NCI-H1048 (cell line): ENCODE results near the gene PODNL1.

ENCODE experiments used
- DNase-seq: peaks from one replicate; lab custom pipeline; 2025; lab: John Stamatoyannopoulos, UW

PODNL1 gene

DNA sequence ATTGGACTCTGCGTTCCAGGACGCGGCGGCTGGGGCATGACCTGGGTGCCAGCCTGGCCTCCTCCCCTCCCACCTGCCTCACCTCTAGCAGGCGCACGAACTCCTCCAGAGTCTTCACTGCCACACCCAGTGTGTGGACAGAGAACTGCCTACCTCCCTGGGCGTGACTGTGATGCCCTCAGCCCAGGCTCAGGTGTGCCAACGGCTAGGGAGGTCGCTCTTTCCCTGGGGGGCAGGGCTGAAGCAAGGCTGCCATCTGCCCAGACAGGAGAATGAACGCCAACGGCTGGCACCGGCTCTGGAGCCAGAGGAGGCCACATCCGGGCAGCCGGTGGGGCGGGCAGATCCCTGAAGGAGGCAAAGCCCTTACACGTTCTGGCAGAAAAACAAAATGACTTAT lies 49.9 kb downstream of the PODNL1 start:
- DNase-seq: no peak

DNA sequence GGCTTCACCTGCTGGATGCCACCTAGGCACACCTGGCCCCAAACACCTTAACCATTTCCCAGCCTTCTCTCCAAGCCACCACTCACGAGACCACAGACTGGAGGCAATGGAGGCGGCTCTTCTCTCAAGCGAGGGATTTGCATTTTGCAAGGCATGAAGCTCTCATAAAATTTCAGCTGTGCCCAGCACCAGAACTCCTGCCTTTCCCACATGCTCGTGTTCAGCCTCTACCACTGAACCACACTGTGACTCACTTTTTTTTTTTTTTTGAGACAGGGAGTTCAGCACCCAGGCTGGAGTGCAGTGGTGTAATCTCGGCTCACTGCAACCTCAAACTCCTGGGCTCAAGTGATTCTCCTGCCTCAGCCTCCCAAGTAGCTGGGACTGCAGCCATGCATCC lies 50.7 kb downstream of the PODNL1 start:
- DNase-seq: no peak

DNA sequence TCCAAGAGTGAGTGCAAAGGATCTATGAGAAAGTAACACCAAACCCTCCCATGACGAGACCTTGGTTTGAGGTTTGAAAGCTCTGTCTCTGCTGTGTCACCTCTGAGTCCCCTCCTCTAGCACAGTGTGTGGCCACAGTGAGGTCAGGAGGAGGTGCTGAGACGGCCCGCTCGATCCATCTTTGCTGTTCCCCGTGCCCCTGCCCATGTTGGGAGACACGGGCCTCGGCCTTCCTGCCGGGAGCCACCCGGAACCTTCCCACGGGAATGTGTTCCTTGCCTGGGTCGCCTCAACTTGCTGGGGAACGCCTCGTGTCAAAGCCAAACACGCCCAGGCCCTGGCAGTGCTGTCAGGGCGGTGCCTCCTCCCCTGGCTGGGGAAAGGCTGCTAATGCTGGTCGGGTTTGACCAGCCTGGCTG lies 51.2 kb downstream of the PODNL1 start:
- no peak for DNase-seq

DNA sequence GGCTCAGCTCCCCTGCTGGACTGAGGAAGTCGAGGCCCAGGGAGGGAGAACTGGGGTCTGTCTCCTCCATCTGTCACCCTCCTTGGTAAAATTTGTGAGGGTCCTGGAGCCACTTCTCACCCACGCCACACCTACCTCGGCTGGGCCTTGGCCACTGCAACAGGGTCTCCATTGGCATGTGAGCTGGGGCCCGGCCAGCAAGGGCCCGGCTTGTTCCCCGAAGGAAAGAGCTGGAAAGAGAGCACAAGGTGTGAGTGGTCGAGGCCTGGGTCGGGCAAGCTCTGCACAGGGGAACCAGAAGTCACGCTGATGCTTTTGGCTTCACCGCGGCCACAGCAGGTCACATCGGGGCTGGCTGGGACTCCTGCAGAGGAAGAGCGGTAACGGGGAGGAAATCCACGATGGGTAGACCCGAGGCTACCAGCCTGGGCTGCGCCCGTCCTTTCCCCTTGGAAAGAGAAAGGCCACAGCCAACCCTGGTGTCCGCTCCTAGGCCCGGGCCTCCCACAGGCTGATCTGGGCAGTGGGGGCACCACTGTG lies 52.3 kb downstream of the PODNL1 start:
- DNase-seq: no peak

DNA sequence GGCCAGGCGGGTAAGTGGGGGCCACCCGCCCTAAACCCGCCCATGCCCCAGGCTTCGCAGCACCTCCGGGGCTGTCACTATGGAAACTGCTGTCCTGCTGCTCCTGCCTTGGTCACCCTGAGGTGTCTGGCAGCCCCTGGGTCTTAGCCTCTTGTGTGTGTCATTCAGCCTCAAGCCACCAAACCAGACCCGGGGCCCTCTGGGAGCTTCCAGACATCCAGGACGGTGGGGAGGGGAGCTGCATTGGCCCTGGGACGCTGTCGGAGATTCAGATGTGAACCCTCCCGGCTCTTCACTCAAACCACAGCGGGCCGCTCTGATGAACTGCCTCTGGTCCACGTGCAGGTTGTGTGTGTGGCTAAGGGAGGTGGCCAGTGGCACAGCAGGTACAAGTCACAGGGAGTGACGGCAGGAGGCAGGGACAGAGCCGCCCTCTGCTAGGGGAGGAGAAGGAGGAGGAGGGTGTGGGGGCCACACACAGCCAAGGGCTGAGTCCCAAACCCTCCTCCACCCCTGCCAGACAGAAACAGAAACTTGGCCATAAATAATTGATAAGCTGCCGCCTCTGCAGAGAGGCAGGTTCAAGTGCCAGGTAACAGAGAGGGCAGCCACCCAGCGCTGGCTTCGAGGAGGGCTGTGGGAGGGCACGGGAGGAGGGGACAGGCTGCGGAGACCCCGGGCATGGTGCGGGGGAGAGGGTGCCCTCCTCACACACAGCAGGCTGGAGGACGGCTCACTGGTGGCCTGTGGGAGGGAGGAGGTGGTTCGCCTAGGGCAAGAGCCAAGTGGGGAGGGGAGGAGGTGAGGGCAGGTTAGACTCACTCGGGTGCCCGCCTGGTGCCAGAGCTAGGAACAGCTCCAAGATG lies 53.3 kb downstream of the PODNL1 start:
- no peak for DNase-seq

DNA sequence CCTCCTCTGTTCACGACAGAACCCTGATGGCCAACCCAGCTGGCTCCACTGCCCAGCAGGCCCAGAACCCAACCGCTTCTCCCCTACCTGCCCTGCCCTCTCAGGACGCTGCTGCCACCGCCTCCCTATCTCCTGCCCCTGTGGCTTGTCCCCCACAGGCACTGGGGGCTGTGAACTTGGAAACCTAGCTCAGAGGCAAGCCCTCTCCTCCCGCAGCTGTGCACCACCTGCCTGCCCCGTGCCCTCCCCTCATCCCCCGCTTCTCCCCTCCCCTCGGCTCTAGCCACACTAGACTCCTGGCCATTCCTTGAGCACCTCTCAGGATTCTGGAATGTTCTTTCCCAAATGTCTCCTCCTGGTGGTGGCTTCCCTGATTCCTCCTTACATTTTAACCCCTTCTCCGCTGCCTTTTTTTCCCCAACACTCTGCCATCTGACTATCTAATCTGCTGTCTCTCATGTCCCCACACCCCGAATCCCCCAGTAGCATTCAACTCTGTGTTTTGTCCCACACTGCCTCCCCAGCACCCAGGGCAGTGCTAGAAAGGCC lies 54.6 kb downstream of the PODNL1 start:
- no peak for DNase-seq

DNA sequence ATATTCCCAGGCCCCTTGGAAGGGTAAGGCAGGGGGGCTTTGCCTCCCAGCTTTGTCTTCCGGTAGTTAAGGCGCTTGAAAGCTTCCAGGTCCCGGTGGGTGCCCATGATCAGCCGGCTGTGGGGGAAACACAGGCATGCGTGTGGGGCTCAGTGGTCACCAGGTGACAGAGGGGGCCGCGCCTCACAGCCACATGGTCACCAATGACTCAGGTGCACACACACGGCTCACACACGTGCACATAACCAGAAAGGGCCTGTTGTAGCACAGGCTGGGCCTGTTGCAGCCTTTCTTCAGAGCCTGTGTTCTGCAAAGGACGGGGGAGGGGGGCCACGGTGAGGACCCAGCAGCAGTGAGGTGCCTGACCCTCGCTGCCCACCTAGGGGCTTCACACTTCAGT lies 55.4 kb downstream of the PODNL1 start:
- no peak for DNase-seq

DNA sequence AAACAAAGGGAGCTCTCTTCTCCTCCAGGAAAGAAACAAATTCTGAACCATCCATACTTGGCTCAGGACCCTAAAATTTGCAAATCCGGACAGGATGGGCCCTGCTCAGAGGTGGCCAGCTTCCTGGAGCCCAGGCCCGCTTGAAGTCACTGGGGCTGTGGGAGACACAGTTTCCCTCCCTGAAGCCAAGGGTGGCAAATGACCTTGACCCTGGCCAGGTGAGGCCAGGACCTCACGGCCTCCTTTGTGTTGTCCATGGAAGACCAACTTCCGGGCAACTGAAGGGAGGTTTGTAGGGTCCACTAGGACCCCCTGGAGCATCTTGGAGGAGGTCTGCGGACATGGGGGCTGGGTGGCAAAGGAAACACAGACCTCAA lies 55.8 kb downstream of the PODNL1 start:
- DNase-seq: no peak

DNA sequence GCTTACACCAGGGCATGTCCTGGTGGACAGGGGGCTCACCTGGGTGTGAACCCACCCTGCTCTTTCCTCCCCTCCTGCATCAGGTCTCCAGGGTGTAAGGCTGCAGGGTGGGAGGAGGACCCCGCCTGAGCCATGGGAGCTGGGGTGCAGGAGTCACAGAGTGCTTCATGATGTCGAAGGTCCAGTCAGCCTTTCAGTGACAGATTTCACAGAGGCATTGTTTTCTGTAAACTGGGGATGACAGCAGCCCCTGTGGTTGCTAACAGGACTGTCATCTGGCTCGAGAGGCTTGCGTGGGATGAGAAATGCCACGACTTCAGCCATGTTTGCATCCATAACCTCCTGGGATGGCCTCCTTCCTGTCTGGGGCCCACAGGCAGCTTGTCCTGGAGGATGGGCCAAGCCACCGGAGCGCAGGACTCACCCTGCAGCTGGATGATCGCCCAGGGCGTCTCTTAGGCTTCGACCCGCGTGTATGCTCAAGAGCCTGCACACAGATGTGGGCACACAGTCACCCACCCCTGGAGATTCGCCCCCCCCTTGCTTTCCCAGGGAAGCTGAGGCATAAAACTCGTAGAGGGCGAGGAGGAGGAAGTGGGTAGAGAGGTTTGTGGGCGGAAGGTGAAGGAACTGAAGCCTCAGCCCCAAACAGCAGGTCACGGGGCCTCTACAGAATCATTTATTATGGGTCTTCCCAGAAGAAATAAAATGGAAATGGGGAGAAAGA lies 56.4 kb downstream of the PODNL1 start:
- no peak for DNase-seq

DNA sequence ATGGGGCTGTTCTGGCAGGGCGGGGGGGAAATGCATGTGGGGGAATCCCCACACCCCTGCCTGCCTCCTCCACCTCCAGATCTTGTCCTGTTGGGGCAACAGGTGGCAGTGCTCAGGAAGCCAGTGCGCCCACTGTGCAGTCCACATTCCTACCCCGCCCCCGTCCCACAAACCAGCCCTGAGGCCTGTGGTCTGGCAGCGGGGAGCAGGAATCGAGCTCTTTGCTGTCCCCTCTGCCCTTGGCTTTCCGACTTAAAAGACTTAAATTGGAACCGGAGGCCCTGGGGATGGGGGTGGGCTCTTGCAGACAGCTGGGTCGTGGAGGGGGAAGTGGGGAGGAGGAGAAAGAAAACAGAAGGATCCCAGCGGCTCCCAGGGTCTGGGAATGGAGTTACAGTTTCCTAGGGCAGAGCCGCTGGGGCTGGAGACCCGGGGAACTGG lies 56.9 kb downstream of the PODNL1 start:
- no peak for DNase-seq
